Fibroblast of peridontal ligament (primary cell): Measurements from ENCODE around the gene EBNA1BP2.
"Not testable (repeated sequence)": the region's sequence is repeated elsewhere in the genome, so short reads cannot be mapped to it uniquely, and the experiment has no call there.

Experiments used
- DNase-seq: peaks from one replicate; pipeline ENCODE4 v3.0.0-alpha.2; 2010; ENCODE audit errors: extremely low read depth

EBNA1BP2 gene

DNA sequence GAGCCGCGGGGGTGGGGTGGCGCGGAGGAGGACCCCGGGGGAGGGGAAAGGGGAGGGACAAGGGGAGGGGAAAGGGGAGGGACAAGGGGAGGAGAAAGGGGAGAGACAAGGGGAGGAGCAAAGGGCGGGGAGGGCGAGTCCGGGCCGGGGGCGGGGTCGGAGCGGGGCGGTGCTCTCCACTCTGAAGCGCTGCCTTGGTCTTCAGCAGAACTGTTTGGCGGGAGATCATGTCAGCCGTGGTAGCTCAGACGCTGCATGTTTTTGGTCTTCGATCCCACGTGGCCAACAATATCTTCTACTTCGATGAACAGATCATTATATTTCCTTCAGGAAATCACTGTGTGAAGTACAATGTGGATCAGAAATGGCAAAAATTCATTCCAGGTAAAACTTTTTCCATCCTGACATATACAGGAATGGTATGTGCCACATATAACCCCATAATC lies 460 bp upstream of the EBNA1BP2 start:
- peak; percentile 79 for DNase-seq

DNA sequence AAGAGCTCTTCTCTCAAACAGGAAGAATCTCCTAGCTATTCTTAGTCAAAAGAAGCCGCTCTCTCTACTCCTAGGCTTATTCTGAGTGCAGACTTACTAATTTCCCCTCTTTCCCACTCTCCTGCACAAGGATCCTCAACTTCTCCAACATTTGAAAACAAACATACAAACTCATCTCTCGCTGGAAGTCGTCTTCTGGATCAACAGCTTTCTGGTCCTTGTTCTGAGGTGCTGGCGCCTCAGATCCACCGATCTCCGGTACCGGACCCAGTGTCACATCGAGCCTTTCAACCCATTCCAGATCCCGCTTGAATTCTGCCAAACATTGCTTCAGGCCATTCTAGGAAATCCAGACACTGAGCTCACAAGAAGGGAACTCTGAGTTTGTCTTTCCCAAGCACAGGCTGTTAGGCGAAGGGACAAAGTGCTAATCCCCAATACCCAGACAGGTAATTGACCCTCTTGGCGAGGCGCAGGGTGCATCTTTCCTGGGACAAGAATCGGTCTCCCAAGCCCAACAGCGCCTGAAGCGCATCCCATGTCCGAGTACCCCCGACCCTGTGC lies 696 bp downstream of the EBNA1BP2 start:
- peak; percentile 7 for DNase-seq

DNA sequence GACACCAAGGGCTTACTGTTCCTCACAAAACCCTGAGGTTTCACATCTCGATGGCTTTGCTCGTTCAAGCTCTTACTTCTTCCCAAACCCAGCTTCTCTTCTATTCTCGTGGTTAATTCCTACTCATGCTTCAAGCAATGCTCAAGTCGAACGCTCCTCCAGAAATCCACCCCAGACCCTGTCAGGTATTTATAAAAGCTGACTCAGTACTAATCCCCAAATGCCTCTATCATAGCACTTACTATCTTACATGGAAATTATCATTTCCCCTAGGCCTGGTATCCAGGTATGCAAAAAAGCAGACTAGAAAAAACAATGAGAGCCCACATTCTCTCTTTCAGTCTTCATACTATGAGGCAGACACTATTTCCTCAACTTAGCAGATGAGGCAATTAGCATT lies 6.3 kb downstream of the EBNA1BP2 start:
- DNase-seq, result no peak

DNA sequence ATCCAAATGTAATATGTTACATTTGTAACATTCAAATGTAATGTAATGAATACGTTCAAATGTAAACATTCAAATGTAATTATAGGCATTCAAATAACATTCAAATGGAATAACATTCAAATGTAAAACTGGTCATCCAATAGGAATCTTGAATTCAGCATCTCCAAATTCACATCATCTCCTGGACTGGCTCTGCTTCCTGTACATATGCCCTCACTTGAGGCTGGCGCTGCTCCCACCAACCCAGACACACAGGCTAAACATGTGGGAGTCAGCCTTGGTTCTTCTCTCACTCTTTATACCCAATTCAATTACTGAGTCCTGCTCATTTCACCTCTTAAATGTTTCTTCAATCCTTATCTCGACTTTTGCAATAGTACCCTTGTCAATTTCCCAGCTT lies 6.9 kb downstream of the EBNA1BP2 start:
- DNase-seq, result no peak

DNA sequence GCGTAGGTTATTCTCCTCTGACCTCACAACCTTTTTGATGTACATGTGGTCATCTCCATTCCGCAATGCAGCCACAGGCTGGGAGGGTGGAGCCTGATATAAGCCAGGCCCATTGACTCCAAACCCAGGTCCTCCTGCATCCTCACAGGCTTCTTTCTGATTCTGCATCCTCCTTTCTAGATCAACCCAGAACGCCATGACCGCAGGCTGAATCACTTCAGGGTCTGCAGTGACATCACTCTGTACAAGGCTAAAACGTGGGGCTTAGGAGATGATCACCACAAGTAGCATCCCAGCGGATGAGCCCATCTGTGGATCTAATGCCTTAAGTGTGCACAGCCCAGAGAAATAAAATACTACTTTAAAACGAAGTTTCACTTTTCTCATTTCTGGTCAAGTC lies 16.1 kb downstream of the EBNA1BP2 start:
- no peak for DNase-seq

DNA sequence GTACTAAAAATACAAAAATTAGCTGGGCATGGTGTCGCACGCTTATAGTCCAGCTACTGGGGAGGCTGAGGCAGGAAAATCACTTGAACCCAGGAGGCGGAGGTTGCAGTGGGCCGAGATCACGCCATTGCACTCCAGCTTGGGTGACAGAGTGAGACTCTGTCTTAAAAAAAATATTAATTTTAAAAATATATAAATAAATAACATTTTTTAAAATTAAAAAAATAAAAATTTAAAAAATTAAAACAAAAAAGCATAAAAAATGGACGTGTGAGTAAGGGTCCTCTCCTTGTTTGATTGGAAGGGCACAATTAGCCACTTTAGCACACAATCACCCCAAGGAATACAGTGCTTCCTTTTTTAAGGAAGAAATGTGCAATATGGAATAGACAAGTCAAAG lies 18.6 kb downstream of the EBNA1BP2 start:
- no peak for DNase-seq

DNA sequence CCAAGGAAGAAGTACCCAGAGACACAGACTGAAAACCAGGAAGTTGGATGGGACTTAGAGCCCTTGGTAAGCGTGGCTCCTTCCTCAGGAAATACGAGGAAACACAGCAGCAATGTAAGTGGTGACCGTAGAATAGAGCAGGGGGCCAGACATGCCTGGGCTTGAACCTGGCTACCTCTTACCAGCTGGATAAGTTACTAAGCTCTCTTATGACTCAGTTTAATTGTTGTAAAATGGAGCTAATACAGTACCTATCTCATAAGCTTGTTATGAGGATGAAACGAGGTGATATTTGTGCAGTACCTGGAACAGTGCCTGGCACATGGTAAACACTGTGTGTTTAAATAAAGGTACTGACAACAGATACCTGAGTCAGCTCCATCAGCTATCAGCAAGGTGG lies 19.2 kb downstream of the EBNA1BP2 start:
- no peak for DNase-seq

DNA sequence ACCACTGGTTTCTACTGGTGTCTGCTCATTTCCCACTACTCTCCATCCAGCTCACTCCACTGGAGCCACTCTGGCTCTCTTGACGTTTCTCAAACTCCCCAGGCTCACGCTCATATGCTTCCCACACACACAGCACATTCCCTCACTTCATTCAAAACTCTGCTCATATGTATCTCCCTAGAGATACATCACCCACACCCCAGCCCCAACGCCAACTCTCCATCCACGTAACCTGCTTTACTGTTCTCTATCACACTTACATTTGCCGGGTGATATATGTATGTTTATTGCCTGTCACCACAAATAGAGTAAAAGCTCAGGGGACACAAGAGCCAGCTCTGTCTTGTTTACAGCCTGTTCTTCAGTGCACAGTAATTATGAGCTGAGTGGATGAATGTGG lies 22.2 kb downstream of the EBNA1BP2 start:
- no peak for DNase-seq

DNA sequence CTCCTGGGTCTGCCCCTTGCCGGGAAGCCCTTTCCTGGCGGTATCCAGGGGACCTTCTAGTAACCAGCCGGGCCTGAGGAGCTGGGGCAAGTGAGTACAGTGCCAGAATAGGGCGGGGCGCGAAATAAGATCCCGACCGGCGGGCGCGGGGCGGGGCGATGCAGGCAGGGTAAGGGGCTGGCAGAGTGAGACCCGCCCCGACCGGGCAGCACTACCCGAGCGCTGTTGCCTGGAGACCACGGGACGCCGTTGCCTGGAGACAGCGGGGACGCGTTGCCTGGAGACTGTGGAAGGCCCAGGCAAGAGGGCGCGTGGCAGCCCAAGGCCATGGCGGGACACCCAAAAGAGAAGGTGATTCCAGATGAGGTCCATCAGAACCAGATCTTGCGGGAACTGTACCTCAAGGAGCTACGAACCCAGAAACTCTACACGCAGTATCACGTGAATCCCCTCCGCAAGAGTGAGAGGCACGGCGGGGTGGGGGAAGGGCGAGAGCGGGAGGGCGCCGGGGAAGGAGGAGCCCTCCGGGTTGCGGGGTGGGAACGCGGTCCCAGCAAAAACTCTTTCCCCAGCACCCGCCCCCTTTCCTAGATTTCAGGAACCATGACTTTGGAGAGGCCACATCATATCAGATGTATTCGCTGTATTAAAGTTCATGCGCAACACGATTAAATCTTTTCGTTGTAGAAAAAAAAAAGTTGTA lies 24.3 kb downstream of the EBNA1BP2 start:
- DNase-seq, result peak; percentile 49

DNA sequence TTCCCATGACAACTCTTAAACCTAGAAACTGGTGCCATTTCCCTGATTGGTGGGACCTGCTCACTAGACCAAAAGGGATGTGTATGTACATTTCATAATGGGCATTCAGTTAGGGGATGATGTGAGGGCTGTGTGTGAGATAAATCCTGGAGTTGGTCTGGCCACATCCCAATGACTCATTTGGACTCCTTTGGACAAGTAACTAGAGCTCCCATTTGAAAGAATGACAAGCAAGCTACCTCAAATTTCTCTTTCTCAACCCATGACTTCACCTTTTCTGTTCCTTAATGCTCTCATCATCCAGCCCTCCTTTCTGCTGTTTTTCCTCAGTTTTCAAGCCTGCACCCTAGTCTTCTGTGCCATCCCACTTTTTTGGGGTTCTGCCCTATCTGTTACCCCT lies 27.9 kb downstream of the EBNA1BP2 start:
- peak; percentile 42 for DNase-seq

DNA sequence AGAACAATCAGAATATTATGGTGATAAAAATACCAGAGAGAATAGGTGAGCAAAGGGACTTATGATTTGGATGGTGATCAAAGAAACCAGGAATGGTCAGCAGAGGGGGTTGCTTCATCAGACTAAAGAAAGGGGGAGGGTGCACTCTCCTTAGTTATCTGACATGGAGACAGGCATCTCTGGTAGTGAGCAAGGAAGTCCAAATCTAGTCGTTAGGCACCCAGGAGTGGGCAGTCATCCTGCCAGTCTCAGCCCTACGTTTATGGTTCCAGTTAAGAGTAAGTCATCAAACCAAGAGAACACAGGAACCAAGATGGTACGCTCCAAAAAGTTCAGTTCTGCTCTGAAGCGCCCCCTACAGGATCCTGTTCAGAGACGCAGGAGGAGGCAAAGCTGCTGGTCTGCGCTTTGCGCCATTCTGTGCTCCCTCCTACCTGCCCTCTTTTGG lies 28.6 kb downstream of the EBNA1BP2 start:
- no peak for DNase-seq

DNA sequence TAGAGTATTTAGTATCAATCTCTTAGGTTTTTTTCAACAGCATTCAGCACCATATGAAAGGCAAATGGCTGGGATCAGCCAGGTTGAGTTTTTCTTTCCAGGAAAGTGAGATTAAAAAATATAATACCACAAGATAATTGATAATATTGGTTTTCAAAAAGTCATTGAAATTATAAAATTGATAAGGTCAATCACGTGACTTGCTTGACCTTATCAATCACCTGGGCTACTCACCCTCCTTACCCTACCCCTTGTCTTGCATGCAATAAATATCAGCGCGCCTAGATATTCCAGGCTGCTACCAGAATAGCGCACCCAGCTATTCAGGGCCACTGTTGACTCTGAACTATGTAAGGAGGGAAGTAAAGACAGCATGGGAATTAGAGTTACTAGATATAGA lies 31.5 kb downstream of the EBNA1BP2 start:
- no peak for DNase-seq

DNA sequence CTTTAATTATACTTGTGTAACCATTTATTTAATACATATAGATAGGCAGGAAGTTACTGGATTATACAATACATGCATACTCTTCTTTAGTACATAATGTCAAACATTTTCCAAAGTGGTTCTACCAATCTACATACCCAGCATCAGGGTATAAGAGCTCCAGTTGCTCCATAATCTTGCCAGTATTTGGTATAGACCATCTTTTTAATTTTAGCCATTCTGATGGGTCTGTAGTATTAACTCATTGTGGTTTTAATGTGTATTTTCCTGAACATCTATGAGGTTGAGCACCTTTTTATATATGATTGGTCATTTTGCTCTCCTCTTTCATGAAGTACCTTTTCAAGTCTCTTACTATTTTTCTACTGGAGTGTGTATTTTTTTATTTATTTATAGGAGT lies 32.1 kb downstream of the EBNA1BP2 start:
- no peak for DNase-seq

DNA sequence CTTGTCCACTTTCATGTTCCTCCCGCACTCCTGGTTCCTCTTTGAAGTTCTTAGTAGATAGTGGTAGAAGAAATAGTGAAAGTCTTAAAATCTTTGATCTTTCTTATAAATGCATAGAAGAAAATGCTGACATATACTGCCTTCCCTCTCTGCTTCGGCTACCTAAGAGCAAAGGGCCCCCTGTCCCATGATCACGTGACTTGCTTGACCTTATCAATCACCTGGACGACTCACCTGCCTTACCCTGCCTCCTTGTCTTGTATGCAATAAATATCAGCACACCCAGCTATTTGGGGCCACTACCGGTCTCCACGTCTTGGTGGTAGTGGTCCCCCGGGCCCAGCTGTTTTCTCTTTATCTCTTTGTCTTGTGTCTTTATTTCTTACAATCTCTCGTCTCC lies 32.8 kb downstream of the EBNA1BP2 start:
- not testable (repeated sequence) for DNase-seq

DNA sequence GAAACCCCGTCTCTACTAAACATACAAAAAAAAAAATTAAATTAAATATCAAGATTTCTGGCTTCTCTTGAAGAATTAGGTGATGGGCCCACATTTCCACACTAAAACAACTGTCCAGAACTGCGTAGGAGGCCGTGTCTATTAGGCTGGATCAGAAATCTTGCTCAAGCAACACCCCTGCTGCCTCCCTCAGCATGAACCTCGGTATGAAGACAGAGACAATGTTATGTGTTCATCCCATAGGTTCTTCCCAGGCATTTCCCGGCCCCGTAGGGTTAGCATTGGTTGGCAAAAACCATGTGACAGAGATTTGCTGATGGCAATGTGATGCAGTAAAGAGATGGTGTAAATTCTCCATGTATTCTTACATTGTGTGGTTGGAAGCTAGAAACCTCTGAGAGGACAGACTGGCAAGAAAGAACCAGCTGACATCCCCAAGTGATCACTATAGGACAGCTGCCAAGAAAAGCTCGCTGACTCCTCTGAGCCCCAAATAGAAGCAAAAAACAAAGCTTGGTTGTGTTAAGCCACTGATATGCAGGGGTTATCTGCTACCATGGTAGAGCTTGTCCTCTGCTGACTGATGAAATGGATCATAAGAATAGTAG lies 34.5 kb downstream of the EBNA1BP2 start:
- no peak for DNase-seq

DNA sequence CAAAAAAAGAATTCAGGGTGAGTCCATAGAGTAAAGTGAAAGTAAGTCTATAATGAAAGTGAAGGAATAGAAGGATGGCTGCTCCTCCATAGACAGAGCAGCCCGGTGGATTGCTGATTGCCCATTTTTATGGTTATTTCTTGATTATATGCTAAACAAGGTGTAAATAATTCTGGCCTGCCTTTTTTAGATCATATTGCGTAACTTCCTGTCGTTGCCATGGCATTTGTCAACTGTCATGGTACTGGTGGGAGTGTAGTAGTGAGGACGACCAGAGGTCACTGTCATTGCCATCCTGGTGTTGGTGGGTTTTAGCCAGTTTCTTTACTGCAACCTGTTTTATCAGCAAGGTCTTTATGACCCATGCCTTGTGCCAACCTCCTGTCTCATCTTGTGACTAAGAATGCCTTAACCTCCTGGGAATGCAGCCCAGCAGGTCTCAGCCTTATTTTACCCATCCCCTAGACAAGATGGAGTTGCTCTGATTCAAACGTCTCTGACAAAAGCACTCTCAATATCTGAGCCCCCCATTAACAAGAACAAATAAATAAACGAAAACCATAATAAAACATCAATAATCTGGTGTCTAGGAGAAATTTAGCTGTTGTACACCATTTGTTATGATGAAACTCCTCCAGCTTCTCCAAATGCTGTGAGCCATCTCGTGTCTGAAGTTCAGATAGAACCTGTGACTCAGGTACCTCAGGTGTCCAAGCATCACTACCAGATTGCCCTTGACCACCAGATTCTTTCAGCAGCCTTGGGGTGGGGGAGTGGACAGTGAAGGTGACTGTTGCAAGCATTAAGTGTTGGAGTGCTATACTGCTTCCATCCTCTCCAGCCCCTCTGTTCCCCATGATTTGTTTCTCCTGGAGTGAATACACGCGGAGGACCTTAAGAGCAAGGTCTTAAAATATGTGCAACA lies 36.0 kb downstream of the EBNA1BP2 start:
- DNase-seq, result no peak

DNA sequence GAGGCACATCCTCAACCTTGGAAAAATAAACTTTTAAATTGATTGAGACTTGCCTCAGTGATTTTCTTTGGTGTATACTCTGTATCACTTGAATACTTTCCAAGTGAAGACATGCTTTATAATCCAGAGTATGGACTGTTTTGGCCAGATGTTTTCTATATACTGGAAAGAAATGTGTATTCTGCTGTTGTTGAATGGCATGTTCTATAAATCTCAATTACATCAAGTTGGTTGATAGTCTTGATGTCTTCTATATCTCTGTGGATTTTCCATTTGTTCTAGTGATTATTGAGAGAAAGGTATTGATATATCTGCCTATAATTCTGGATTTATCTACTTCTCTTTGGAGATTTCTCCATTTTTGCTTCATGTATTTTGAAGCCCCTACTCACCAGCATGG lies 37.5 kb downstream of the EBNA1BP2 start:
- DNase-seq, result no peak

DNA sequence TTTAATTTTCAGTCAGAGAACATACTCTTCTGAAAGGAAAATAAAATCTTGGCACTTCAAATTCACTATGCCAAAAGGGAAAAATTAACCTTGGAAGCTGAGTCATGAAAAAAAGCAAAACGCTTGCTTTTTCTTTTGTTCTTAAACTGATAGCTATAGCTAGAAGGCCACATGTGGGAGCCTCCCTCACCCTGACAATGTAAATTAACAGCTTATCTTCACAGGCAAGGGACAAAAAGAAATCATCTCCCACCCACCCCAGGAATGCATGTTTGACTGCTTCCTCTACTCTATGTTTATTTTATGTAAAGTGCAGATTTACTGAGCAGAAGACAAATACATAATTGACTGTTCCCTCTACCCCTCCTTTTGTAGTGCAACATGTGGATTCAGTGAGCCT lies 38.0 kb downstream of the EBNA1BP2 start:
- DNase-seq, result no peak

DNA sequence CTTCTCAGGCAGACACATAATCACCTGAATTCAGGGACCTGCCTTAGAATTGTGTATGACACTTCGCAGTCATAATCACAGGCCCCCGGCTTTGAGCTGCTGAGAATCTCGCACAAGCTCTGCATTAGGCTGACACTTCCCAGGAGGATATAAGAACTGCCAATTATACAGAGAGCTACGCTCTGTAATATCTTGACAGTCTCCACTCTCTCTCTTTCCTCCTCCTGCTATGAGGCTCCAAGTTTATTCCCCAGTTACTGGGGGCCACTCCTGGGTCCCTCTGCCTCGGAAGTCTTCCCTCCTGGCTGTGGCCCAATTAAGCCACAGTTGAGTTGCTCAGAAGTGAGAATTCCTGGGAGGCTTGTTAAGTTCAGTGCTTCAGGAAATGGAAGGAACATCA lies 42.7 kb downstream of the EBNA1BP2 start:
- no peak for DNase-seq

DNA sequence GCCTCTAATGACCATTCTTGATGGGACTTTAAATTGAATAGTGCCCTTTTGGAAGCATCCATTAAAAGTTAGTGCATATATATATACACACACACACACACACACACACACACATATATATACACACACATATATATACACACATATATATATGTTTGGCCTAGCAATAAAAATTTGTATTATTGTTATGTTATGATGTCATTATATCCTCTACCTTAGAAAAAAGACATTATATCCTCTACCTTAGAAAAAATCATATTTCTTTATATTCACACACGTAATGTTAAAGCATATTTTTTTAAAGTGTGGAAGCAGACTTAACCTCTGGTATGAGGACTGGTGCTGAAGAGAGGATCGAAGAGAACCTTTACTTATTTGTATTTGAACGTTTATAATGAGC lies 43.3 kb downstream of the EBNA1BP2 start:
- DNase-seq, result no peak

DNA sequence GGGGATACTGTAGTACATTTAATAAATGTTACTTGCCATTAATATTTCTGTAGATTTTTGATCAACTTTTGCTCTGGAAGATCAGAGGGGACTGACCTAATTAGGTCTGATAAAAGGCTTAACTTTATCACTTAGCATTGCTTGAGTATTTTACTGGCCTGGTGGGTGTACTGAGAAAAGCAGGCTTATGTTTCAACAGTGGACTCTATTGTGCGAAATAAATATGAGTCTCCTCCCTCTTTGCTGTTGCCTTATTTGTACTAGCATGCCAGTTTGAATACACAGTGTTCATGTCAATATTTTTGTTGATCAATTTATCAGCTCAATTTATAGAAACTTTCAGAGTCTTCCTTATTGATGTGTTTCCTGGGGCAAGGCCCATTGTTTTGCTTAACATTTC lies 49.1 kb downstream of the EBNA1BP2 start:
- DNase-seq, result no peak

DNA sequence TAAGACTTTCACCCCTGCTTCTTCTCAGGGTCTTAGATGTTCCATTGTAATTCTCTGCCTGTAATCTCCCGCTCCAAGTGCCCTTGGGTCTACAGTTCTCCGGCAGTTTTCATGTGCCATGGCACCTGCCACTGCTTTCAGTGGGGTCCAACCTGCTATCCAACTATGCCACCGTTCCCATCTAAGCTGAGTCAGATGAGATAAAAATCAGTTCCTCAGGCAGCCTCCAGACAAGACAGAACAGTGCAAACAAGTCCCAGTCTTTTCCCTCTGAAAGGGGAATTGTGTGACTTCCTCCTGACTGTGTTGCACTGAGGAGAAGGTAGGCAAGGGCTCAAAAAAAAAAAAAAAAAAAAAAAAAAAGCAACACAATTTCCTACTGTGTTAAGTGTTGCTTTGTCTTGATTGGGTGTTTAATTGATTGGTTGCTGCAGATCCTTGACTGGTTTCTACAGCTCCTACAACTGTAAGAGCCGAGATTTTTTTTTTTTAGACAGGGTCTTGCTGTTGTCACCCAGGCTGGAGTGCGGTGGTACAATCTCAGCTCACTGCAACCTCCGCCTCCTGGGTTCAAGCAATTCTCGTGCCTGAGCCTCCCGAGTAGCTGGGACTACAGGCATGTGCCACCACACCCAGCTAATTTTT lies 50.7 kb downstream of the EBNA1BP2 start:
- no peak for DNase-seq
